Dermis blood vessel endothelial cell (primary cell): ENCODE measurements around the gene SLC22A31. TPM values are rescaled to one million over a fixed set of nuclear protein-coding genes. Genes with fewer than 3 reads are reported as not detected.

Experiments used
- DNase-seq: peaks from one replicate; pipeline ENCODE4 v3.0.0; 2010
- total RNA-seq: library from RNA; depleted of rRNA; stranded (reverse); fragments of >200 nt; gene quantifications from 2 replicates; pipeline ENCODE4 v1.2.3, GENCODE V29; 2014

SLC22A31 gene
- total RNA-seq, 1 donor from 2014 or later: not detected

GRCh38 chr16:89216315-89217137 is 16.2 kb upstream of the SLC22A31 start:
- peak; percentile 89 for DNase-seq

- DNase-seq: no peak
Measured at GRCh38 chr16:89210904-89211515, 10.7 kb upstream of the SLC22A31 start.

- DNase-seq: no peak
Measured at GRCh38 chr16:89210165-89210903, 10.0 kb upstream of the SLC22A31 start.

- DNase-seq: no peak
Measured at GRCh38 chr16:89209522-89210044, 9.2 kb upstream of the SLC22A31 start.

GRCh38 chr16:89207993-89208392 is 7.7 kb upstream of the SLC22A31 start:
- DNase-seq: no peak

GRCh38 chr16:89202422-89203215 is 2.3 kb upstream of the SLC22A31 start:
- DNase-seq: no peak

DNA sequence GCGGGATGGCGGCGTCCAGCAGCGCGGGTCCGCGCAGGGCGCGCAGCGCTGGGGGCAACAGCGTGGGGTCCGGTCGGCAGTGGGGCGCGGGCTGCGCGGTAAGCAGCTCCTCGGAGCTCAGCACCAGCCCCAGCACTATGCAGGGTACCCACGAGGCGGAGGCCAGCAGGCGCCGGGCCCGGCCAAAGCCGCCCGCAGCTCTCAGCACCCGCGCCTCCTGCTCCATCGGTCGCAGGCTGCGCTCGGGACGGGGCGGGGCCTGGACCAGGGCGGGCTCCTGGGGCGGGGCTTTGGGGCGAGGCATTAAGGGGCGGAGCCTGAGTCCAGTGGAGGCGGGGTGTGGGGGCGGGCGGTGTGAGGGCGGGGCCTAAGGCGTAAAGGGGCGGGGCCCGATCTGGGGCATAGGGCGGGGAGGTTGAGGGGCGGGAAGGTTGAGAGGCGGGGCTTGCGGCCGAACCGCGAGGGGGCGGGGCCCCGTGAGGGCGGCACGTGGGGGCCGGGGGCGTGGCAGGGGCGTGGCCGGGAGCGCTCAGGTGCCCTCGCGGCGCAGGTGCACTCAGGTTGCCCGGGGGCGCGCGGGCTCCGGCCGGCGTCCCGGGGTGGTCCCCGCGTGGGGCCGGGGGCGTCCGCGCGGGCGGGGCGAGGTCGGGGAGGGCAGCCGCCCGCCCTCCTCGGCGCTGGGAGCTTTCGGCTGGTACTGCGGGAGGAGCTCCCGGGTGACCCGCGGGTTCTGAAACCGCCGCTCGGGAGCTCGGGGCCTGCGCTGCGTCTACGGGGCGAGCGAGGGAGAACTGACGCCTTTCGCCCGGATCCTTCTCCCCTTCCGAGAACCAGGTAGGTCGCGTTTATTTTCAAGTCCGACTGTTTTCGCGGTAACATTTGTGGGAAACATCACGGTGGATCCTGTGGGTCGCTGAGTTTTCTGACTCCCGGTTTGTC is 1.4 kb upstream of the SLC22A31 start:
- DNase-seq: peak; percentile 72

DNA sequence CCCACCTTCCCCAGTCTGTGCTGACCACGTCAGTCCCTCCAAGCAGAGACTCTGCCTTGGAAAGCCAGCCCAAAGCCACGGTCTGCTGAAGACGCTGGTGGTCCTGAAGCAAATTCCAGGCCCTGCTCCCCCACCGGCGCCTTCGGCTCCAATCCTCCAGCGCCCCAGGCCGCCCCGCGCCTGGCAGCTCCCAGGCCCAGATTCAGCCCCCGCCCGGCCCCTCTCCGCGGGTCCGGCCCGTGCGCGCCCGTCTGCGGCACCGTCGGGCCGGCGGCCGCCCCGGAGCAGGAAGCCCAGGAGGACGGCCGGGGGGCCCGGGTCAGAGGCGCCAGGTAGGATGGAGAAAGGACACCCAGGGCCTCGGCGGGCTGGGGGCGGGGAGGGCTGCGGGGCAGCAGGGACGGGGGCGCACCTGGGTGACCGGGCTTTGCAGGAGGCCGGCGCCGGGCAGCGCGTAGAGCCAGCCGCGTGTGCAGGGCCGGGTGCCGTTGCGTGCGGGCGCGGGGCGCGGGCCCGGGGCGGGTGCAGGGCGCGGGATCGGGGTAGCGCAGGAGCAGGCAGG is 594 bp upstream of the SLC22A31 start:
- no peak for DNase-seq

- DNase-seq: no peak
Measured at GRCh38 chr16:89199241-89200123, 855 bp downstream of the SLC22A31 start.

GRCh38 chr16:89198417-89199240 is 1.7 kb downstream of the SLC22A31 start:
- DNase-seq: no peak

- DNase-seq: no peak
Measured at GRCh38 chr16:89197633-89198416, 2.5 kb downstream of the SLC22A31 start.

DNA sequence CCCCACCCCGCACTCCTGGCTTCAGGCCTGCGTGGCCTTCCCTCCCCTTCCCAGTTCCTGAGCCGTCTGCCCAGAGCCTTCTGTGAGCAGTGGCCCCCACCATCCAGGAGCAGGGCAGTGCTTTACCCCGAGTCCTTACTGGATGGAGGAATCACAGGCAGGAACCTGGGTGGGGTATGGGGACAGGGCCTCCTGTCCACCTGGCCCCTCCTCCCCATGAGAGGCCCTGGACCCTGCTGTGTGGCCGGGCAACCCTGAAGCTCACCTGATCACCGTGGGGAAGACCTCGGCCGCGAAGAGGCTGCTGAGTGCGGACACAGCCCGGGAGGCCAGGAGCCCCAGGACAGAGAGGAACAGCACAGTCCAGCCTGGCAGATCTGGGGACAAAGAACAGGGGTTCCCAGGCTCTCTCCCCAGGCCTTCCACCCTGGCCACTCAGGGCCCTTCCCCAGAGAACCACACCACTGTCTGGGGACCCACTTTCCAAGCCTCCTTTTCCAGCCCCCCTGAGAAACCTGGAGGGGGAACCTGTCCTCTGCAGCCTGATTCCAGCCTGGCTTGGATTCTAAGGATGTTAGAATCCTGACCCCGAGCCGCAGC is 3.2 kb downstream of the SLC22A31 start:
- DNase-seq: no peak

DNA sequence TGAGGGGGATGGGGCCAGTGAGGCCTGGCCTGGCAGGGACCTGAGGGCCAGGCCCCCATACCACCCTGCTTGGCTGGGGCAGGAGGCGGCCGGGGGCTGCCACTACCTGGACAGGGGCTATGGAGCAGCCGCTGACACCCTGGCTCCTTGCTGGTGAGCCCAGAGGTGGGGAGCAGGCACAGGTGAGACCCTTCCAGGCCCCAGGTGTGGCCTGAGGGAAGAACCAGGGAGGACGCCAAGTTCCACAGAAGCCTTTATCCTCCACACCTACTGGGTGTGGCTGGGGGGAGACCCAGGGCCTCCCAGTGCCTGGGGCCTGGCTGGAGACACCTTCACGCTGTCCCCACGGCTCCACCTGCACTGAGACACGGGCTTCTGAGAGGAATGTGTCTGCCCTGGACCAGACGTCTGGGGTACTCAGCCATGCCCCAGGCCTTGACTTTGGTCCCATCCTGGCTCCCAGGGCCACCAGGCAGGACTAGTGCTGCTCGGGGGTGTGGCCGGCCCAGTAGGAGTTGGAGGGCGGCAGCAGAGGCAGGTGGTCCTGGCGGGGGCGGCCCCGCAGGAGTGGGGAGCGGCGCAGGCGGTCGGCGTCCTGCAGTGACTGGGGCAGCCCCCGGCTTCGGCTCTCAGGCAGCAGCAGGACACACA is 4.7 kb downstream of the SLC22A31 start:
- DNase-seq: no peak

- no peak for DNase-seq
Measured at GRCh38 chr16:89194340-89195311, 5.7 kb downstream of the SLC22A31 start.

- no peak for DNase-seq
Measured at GRCh38 chr16:89193576-89194293, 6.6 kb downstream of the SLC22A31 start.
